ENCODE measurements around the gene CABS1. TPM values are rescaled to one million over a fixed set of nuclear protein-coding genes. Genes with fewer than 3 reads are reported as not detected.

The CABS1 gene
- total RNA-seq, 2 donors from 2014 or later = not detected

- Histone ChIP-seq H3K36me3 (no peaks in the 10 kb centered on the region), H3K4me1 (ENCODE audit: control insufficient read depth in 1 of 2, low read depth in 2 of 2) (no peaks in the 10 kb centered on the region), H3K27ac (no peak overlapping the region), H3K27me3 (replicated peaks; ENCODE audit: insufficient read depth) (no peaks in the 10 kb centered on the region), H3K9me3 (no peaks in the 10 kb centered on the region), H3K4me3 (no peak overlapping the region)
- TF ChIP-seq CTCF (IDR thresholded peaks at IDR 0.05) = no peak
- DNase-seq (ENCODE audit: low spot score) (no peak), ATAC-seq (ENCODE audit: insufficient number of reproducible peaks, low FRiP score, low read depth) (no peak)
Measured at GRCh38 chr4:70367813-70368212, 33.0 kb downstream of the CABS1 start.

GRCh38 chr4:70371987-70372386, 37.2 kb downstream of the CABS1 start:
- H3K4me1 ChIP-seq (ENCODE audit: control insufficient read depth in 1 of 2, low read depth in 2 of 2) = no peaks in the 10 kb centered on the region
- no peaks in the 10 kb centered on the region for H3K9me3 ChIP-seq
- H3K4me3 ChIP-seq = no peak overlapping the region
- no peaks in the 10 kb centered on the region for H3K27me3 ChIP-seq (replicated peaks; ENCODE audit: insufficient read depth)
- no peak for DNase-seq (ENCODE audit: low spot score)
- H3K36me3 ChIP-seq = no peaks in the 10 kb centered on the region
- TF ChIP-seq CTCF (IDR thresholded peaks at IDR 0.05) = no peak
- no peak for ATAC-seq (ENCODE audit: insufficient number of reproducible peaks, low FRiP score, low read depth)
- H3K27ac ChIP-seq = no peak overlapping the region

GRCh38 chr4:70372760-70373159, 38.0 kb downstream of the CABS1 start:
- no peaks in the 10 kb centered on the region for H3K4me1 ChIP-seq (ENCODE audit: control insufficient read depth in 1 of 2, low read depth in 2 of 2)
- H3K27ac ChIP-seq = no peak overlapping the region
- no peak for DNase-seq (ENCODE audit: low spot score)
- no peak for ATAC-seq (ENCODE audit: insufficient number of reproducible peaks, low FRiP score, low read depth)
- H3K4me3 ChIP-seq = no peak overlapping the region
- no peak for TF ChIP-seq CTCF (IDR thresholded peaks at IDR 0.05)
- no peaks in the 10 kb centered on the region for H3K27me3 ChIP-seq (replicated peaks; ENCODE audit: insufficient read depth)
- no peaks in the 10 kb centered on the region for H3K36me3 ChIP-seq
- no peaks in the 10 kb centered on the region for H3K9me3 ChIP-seq

GRCh38 chr4:70380578-70380977, 45.8 kb downstream of the CABS1 start:
- no peak for TF ChIP-seq CTCF (IDR thresholded peaks at IDR 0.05)
- no peaks in the 10 kb centered on the region for H3K36me3 ChIP-seq
- no peak overlapping the region for H3K27ac ChIP-seq
- no peaks in the 10 kb centered on the region for H3K4me1 ChIP-seq (ENCODE audit: control insufficient read depth in 1 of 2, low read depth in 2 of 2)
- H3K4me3 ChIP-seq = no peak overlapping the region
- no peak for ATAC-seq (ENCODE audit: insufficient number of reproducible peaks, low FRiP score, low read depth)
- no peaks in the 10 kb centered on the region for H3K27me3 ChIP-seq (replicated peaks; ENCODE audit: insufficient read depth)
- no peaks in the 10 kb centered on the region for H3K9me3 ChIP-seq
- DNase-seq (ENCODE audit: low spot score) = no peak

GRCh38 chr4:70382691-70383181, 48.0 kb downstream of the CABS1 start, which contains the start of gene SMR3B:
SMR3B (plus strand) TSS chr4:70383131; CDS start chr4:70384511, 1,380 bp downstream.
- no peak for TF ChIP-seq CTCF (IDR thresholded peaks at IDR 0.05)
- DNase-seq (ENCODE audit: low spot score) (no peak), ATAC-seq (ENCODE audit: insufficient number of reproducible peaks, low FRiP score, low read depth) (no peak)
- no peaks in the 10 kb centered on the region for H3K9me3 ChIP-seq
- H3K27me3 ChIP-seq (replicated peaks; ENCODE audit: insufficient read depth) = no peaks in the 10 kb centered on the region
- H3K4me1 ChIP-seq (ENCODE audit: control insufficient read depth in 1 of 2, low read depth in 2 of 2) = no peaks in the 10 kb centered on the region
- no peaks in the 10 kb centered on the region for H3K36me3 ChIP-seq
- no peak within 1 kb of the TSS for H3K4me3 ChIP-seq
- H3K27ac ChIP-seq = no peak within 1 kb of the TSS

Other genes with a start within 250 kb of the CABS1 start
- not detected for gene PRR27, start 180.7 kb upstream of the CABS1 start, total RNA-seq
- gene ODAM, start 139.3 kb upstream of the CABS1 start, total RNA-seq = not detected
- not detected for gene FDCSP, start 108.9 kb upstream of the CABS1 start, total RNA-seq
- not detected for gene CSN3, start 92.4 kb upstream of the CABS1 start, total RNA-seq
- not detected for gene SMR3A, start 25.8 kb downstream of the CABS1 start, total RNA-seq
- gene SMR3B, start 48.1 kb downstream of the CABS1 start, total RNA-seq = not detected
- not detected for gene OPRPN, start 63.0 kb downstream of the CABS1 start, total RNA-seq
- gene MUC7, start 137.2 kb downstream of the CABS1 start, total RNA-seq = not detected
- gene AMTN, start 183.6 kb downstream of the CABS1 start, total RNA-seq = not detected

Data from thoracic aorta (tissue), 2 donors.